Endometrial microvascular endothelial cells (primary cell): ENCODE data around the gene ARHGAP42. TPM values are rescaled to one million over a fixed set of nuclear protein-coding genes. Genes with fewer than 3 reads are reported as not detected.
"Not testable (repeated sequence)": the region's sequence is repeated elsewhere in the genome, so short reads cannot be mapped to it uniquely, and the experiment has no call there.

Experiments used
- in situ Hi-C: cut with HindIII; loops from 2 replicates; pipeline ENCODE4 v1.10.0; 2017; ENCODE audit warnings: low sequenced_read_pairs, low pct_unique_long_range_greater_than_20kb; ENCODE audit errors: inconsistent ontology term
- total RNA-seq: library from RNA; depleted of rRNA; stranded (reverse); fragments of >200 nt; gene quantifications from one replicate; pipeline ENCODE4 v1.2.3, GENCODE V29; 2015; ENCODE audit errors: inconsistent ontology term

Gene ARHGAP42
- total RNA-seq = 6.2 TPM

GRCh38 chr11:100687054-100687629 lies at the start of gene ARHGAP42:
Gene ARHGAP42 (plus strand): TSS chr11:100687288. CDS start chr11:100687679, 391 bp downstream.
- in situ Hi-C loops = no loop called here

GRCh38 chr11:100637706-100638105 lies 49.4 kb upstream of the ARHGAP42 start:
- in situ Hi-C loops = no loop called here

GRCh38 chr11:100638648-100639047 lies 48.4 kb upstream of the ARHGAP42 start:
- in situ Hi-C loops = no loop called here

GRCh38 chr11:100639140-100639539 lies 47.9 kb upstream of the ARHGAP42 start:
- in situ Hi-C loops = no loop called here

GRCh38 chr11:100640071-100640470 lies 47.0 kb upstream of the ARHGAP42 start:
- in situ Hi-C loops = no loop called here

GRCh38 chr11:100640646-100641045 lies 46.4 kb upstream of the ARHGAP42 start:
- in situ Hi-C loops = no loop called here

- in situ Hi-C loops = no loop called here
These were observed 45.6 kb upstream of the ARHGAP42 start for GRCh38 chr11:100641456-100641855.

- in situ Hi-C loops = no loop called here
These were observed 40.5 kb upstream of the ARHGAP42 start for GRCh38 chr11:100646545-100646944.

- in situ Hi-C loops = no loop called here
These were observed 39.2 kb upstream of the ARHGAP42 start for GRCh38 chr11:100647861-100648260.

GRCh38 chr11:100663583-100663982 lies 23.5 kb upstream of the ARHGAP42 start:
- in situ Hi-C loops = no loop called here

GRCh38 chr11:100663996-100664395 lies 23.1 kb upstream of the ARHGAP42 start:
- in situ Hi-C loops = no loop called here

GRCh38 chr11:100666816-100667215 lies 20.3 kb upstream of the ARHGAP42 start:
- in situ Hi-C loops = not testable (repeated sequence)

- in situ Hi-C loops = no loop called here
These were observed 19.6 kb upstream of the ARHGAP42 start for GRCh38 chr11:100667449-100667848.

- in situ Hi-C loops = no loop called here
These were observed 16.9 kb upstream of the ARHGAP42 start for GRCh38 chr11:100670140-100670539.

GRCh38 chr11:100671471-100671870 lies 15.6 kb upstream of the ARHGAP42 start:
- in situ Hi-C loops = no loop called here

- in situ Hi-C loops = no loop called here
These were observed 14.5 kb upstream of the ARHGAP42 start for GRCh38 chr11:100672498-100673033.

- in situ Hi-C loops = no loop called here
These were observed 14.0 kb upstream of the ARHGAP42 start for GRCh38 chr11:100673063-100673462.

GRCh38 chr11:100674212-100674611 lies 12.9 kb upstream of the ARHGAP42 start:
- in situ Hi-C loops = no loop called here

- in situ Hi-C loops = no loop called here
These were observed 11.9 kb upstream of the ARHGAP42 start for GRCh38 chr11:100675115-100675650.

GRCh38 chr11:100676901-100677300 lies 10.2 kb upstream of the ARHGAP42 start:
- in situ Hi-C loops = no loop called here

GRCh38 chr11:100677796-100678195 lies 9.3 kb upstream of the ARHGAP42 start:
- in situ Hi-C loops = no loop called here
